Measurements from ENCODE around the gene CYP24A1.

Gene CYP24A1

GRCh38 chr20:54161008-54161820 is 12.6 kb downstream of the CYP24A1 start:
- DNase-seq (no peak), ATAC-seq (replicated peaks) (no peak)
- H3K4me3 Mint-ChIP-seq = no peak overlapping the region
- H3K27ac Mint-ChIP-seq = no peak overlapping the region
- peaks cover 9 to 34% of the 10 kb centered on the region in 2 donors for H3K27me3 Mint-ChIP-seq
- no peaks in the 10 kb centered on the region for H3K36me3 Mint-ChIP-seq
- no peaks in the 10 kb centered on the region for H3K4me1 Mint-ChIP-seq
- H3K9me3 Mint-ChIP-seq = no peaks in the 10 kb centered on the region

DNA sequence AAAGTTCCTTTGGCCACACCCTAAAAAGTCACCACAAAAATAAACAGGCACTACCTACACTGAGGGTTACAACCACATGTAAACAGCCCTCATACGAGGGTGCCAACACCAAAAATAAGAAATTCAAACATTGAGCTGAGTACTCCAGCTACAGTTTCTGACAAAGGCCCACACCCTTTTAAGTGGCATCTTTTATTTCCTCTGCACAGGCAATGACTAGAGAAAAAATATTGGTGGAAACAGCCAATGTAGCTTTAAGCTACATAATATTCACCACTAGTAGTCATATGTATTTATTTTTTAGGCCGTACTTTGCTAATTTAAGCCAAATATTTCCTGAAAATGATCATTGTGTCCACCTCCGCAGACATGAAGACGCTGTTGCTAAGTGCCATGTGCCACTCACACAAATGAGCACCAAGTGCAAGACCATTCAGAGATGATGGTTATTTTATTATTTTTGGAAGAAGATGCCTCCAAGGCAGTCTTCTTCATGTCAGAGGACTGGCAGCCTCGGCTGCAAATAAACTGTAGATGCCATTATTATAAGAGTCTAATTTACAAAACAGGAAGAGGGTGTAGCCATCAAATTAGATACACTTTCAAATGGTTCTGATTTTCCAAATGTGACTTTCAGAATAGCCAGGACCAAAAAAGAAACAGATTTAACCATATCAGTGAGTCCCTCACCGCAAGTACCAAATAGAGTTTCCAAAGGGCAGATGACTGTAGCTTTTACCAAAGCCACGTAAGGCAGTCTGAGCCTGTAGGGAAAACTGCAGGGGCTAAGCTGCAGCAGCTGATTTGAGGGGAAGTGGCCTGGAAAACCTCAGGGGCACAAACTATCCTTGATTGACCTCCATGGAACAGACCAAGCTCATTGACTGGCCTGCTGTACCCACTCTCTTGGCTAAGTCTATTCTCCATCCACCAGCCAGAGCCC is 13.4 kb downstream of the CYP24A1 start:
- H3K4me1 Mint-ChIP-seq = no peaks in the 10 kb centered on the region
- no peak for ATAC-seq (replicated peaks)
- H3K36me3 Mint-ChIP-seq = no peaks in the 10 kb centered on the region
- no peak overlapping the region for H3K27ac Mint-ChIP-seq
- no peak for DNase-seq
- peaks cover 9 to 31% of the 10 kb centered on the region in 2 donors for H3K27me3 Mint-ChIP-seq
- no peaks in the 10 kb centered on the region for H3K9me3 Mint-ChIP-seq
- no peak overlapping the region for H3K4me3 Mint-ChIP-seq

- H3K36me3 Mint-ChIP-seq = no peaks in the 10 kb centered on the region
- no peaks in the 10 kb centered on the region for H3K9me3 Mint-ChIP-seq
- no peak overlapping the region for H3K27ac Mint-ChIP-seq
- H3K4me1 Mint-ChIP-seq = no peaks in the 10 kb centered on the region
- no peak for ATAC-seq (replicated peaks)
- H3K27me3 Mint-ChIP-seq = peaks cover 9 to 31% of the 10 kb centered on the region in 2 donors
- no peak for DNase-seq
- no peak overlapping the region for H3K4me3 Mint-ChIP-seq
These were observed 14.8 kb downstream of the CYP24A1 start for GRCh38 chr20:54158856-54159418.

GRCh38 chr20:54158226-54158625 is 15.6 kb downstream of the CYP24A1 start:
- Mint-ChIP-seq H3K4me1 (no peaks in the 10 kb centered on the region), H3K36me3 (no peaks in the 10 kb centered on the region), H3K27me3 (peaks cover 9 to 31% of the 10 kb centered on the region in 2 donors), H3K9me3 (no peaks in the 10 kb centered on the region), H3K4me3 (no peak overlapping the region), H3K27ac (no peak overlapping the region)
- ATAC-seq (replicated peaks) = no peak
- no peak for DNase-seq

GRCh38 chr20:54156981-54157835 is 16.6 kb downstream of the CYP24A1 start:
- Mint-ChIP-seq H3K36me3 (no peaks in the 10 kb centered on the region), H3K27me3 (peaks cover 9 to 31% of the 10 kb centered on the region in 2 donors), H3K9me3 (no peaks in the 10 kb centered on the region), H3K4me3 (no peak overlapping the region), H3K27ac (no peak overlapping the region), H3K4me1 (no peaks in the 10 kb centered on the region)
- no peak for DNase-seq
- ATAC-seq (replicated peaks) = no peak

GRCh38 chr20:54156522-54156921 is 17.3 kb downstream of the CYP24A1 start:
- no peak overlapping the region for H3K27ac Mint-ChIP-seq
- ATAC-seq (replicated peaks) (no peak), DNase-seq (no peak)
- H3K4me1 Mint-ChIP-seq = no peaks in the 10 kb centered on the region
- H3K9me3 Mint-ChIP-seq = no peaks in the 10 kb centered on the region
- no peak overlapping the region for H3K4me3 Mint-ChIP-seq
- H3K36me3 Mint-ChIP-seq = no peaks in the 10 kb centered on the region
- peaks cover 9 to 29% of the 10 kb centered on the region in 2 donors for H3K27me3 Mint-ChIP-seq

DNA sequence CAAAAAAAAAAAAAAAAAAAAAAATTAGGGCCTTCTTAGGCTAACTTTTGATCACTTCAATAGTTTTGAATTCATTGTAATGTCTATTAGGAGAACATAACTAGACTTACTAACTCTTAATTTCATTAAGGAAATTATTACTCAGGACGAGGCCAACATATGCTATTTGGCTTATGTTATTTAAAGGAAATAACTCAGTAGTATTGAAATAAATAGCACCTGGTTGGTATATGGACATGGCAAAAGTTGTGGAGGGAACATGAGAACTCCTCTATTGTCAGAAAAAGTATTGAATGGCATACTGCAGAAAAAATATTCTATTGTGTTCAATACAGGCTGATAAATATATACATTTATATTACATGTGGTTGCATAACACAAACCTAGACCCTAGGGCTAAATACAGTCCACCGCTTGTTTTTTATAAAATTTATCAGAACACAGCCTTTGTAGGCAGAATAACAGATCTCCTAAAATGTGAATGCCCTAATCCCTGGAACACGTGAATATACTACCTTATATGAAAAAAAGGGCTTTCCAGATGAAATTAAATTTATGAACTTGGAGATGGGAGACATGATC is 18.0 kb downstream of the CYP24A1 start:
- no peak for ATAC-seq (replicated peaks)
- DNase-seq = no peak
- H3K4me3 Mint-ChIP-seq = no peak overlapping the region
- H3K27ac Mint-ChIP-seq = no peak overlapping the region
- H3K27me3 Mint-ChIP-seq = peaks cover 4 to 22% of the 10 kb centered on the region in 2 donors
- H3K9me3 Mint-ChIP-seq = no peaks in the 10 kb centered on the region
- H3K36me3 Mint-ChIP-seq = no peaks in the 10 kb centered on the region
- H3K4me1 Mint-ChIP-seq = peaks cover 0 to 1% of the 10 kb centered on the region in 2 donors

- ATAC-seq (replicated peaks) (no peak), DNase-seq (no peak)
- no peaks in the 10 kb centered on the region for H3K36me3 Mint-ChIP-seq
- no peak overlapping the region for H3K4me3 Mint-ChIP-seq
- no peak overlapping the region for H3K27ac Mint-ChIP-seq
- peaks cover 1 to 14% of the 10 kb centered on the region in 2 donors for H3K27me3 Mint-ChIP-seq
- no peaks in the 10 kb centered on the region for H3K9me3 Mint-ChIP-seq
- H3K4me1 Mint-ChIP-seq = peaks cover 0 to 1% of the 10 kb centered on the region in 2 donors
These were observed 19.3 kb downstream of the CYP24A1 start for GRCh38 chr20:54154439-54154838.

DNA sequence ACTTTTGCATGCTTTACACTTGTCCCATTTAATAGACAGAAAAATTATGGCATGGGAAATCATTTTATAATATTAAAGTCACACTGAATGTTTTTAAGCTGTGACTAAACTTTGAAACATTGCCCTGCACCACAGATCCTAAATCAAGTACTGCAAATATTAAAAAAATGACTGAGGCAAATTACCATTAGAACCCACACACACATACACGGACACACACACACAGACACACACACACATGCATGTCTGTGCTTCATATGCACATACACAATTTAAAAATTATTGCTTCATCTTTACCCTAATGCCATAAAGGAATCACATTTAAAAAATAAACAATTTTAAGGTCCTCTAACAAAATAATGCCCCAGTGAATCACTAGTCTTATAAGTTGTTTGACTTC is 19.9 kb downstream of the CYP24A1 start:
- Mint-ChIP-seq H3K36me3 (no peaks in the 10 kb centered on the region), H3K9me3 (no peaks in the 10 kb centered on the region), H3K27ac (no peak overlapping the region), H3K4me1 (peaks cover 0 to 1% of the 10 kb centered on the region in 2 donors), H3K4me3 (no peak overlapping the region), H3K27me3 (peaks cover 6 to 18% of the 10 kb centered on the region in 2 donors)
- ATAC-seq (replicated peaks) (no peak), DNase-seq (no peak)

GRCh38 chr20:54153041-54153327 is 20.8 kb downstream of the CYP24A1 start:
- no peaks in the 10 kb centered on the region for H3K9me3 Mint-ChIP-seq
- no peaks in the 10 kb centered on the region for H3K36me3 Mint-ChIP-seq
- ATAC-seq (replicated peaks) = no peak

GRCh38 chr20:54152227-54153040 is 21.4 kb downstream of the CYP24A1 start:
- Mint-ChIP-seq H3K9me3 (no peaks in the 10 kb centered on the region), H3K27me3 (peaks cover 6 to 18% of the 10 kb centered on the region in 2 donors), H3K4me3 (no peak overlapping the region), H3K4me1 (peaks cover 0 to 1% of the 10 kb centered on the region in 2 donors), H3K36me3 (no peaks in the 10 kb centered on the region), H3K27ac (no peak overlapping the region)
- ATAC-seq (replicated peaks) = no peak
- no peak for DNase-seq

More at GRCh38 chr20:54153041-54153327, 20.8 kb downstream of the CYP24A1 start:
- Mint-ChIP-seq H3K4me3 (no peak overlapping the region), H3K4me1 (peaks cover 0 to 1% of the 10 kb centered on the region in 2 donors), H3K27me3 (peaks cover 6 to 18% of the 10 kb centered on the region in 2 donors), H3K27ac (no peak overlapping the region)
- DNase-seq = no peak

DNA sequence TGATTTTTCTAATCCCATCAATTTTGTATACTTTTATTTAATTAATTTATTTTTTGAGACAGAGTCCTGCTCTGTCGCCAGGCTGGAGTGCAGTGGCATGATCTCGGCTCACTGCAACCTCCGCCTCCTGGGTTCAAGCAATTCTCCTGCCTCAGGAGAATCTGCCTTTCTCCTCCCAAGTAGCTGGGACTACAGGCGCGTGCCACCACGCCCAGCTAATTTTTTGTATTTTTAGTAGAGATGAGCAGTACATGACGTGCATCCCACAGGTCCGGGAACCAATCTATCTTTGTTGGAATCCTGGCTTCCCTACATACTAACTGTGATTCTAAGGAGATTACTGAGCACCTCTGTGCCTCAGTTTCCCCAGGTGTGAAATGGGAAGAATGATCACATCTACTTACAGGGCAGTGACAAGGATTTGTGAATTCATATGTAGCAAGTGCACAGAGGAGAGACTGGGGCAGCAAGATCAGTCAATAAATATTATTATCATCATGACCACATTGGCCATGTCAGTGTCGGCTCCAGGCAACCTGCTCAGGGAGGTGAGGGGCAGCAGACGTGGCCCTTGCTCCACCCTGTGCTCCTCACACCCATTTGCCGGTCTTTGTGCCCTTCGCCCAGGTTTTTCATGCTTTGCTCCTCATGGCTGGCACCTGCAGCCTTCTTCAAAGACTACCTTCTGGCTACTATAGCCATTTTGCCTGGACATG is 22.1 kb downstream of the CYP24A1 start:
- Mint-ChIP-seq H3K4me3 (no peak overlapping the region), H3K27me3 (peaks cover 7 to 14% of the 10 kb centered on the region in 2 donors), H3K36me3 (no peaks in the 10 kb centered on the region), H3K4me1 (peaks cover 0 to 1% of the 10 kb centered on the region in 2 donors), H3K27ac (no peak overlapping the region), H3K9me3 (no peaks in the 10 kb centered on the region)
- ATAC-seq (replicated peaks) = no peak
- DNase-seq = no peak
